GM21515 (cell line): ENCODE data around the gene TENT4A.

Experiments
- ATAC-seq: cut with Tn5 transposase; IDR thresholded peaks from one replicate; pipeline ENCODE4 v1.9.1; 2021; ENCODE audit not compliant: unreplicated experiment

Gene TENT4A

GRCh38 chr5:6717247-6717646 lies 4.0 kb downstream of the TENT4A start:
- ATAC-seq = no peak

DNA sequence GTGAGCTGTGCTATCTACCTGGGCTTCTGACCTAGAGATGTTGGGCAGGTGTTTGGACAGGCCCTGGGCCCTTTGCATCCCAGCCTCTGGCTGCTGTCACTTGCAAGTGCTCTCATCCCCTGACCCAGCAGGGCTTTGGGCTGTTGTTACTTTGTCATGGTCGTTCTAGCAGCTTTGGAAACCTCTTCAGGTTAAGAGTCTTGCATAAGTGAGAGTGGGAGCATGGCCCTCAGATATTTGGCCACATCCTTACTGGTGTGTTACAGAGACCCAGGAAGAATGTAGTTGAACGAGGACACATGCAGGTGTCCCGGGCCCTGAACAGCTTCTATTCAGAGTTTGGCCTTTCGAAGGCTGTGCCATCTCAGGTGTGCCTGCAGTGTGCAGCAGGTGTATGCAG lies 4.5 kb downstream of the TENT4A start:
- no peak for ATAC-seq

DNA sequence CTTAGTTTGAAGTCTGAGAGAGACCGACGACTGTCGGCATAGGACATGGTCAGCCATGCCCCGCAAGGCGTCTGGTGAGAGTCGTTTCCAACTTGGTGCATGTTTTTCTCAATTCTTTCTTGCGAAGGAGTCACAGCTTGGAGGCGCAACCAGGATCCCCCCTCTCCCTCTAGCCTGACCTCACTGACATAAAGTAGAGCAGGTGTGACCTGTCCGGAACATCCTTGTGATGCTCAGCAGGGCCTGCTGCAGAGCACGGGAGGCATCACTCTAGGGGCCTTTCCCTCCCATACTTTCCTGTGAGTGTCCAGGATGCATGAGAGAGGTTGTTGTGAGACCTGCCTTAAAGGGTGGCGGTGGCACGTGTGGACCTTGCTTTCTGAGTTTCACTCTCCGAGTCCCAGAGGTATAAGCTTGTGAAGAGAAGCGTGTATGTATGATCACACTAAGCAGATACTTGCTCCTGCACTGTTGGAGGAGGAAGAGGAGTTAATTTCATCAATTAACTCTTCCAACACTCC lies 5.0 kb downstream of the TENT4A start:
- ATAC-seq = no peak

- no peak for ATAC-seq
Observed at GRCh38 chr5:6718718-6719117, 5.5 kb downstream of the TENT4A start.

- ATAC-seq = no peak
Observed at GRCh38 chr5:6719417-6719816, 6.2 kb downstream of the TENT4A start.

- ATAC-seq = no peak
Observed at GRCh38 chr5:6719896-6720560, 6.8 kb downstream of the TENT4A start.

- ATAC-seq = no peak
Observed at GRCh38 chr5:6720561-6720921, 7.3 kb downstream of the TENT4A start.

- ATAC-seq = no peak
Observed at GRCh38 chr5:6721442-6721841, 8.2 kb downstream of the TENT4A start.

DNA sequence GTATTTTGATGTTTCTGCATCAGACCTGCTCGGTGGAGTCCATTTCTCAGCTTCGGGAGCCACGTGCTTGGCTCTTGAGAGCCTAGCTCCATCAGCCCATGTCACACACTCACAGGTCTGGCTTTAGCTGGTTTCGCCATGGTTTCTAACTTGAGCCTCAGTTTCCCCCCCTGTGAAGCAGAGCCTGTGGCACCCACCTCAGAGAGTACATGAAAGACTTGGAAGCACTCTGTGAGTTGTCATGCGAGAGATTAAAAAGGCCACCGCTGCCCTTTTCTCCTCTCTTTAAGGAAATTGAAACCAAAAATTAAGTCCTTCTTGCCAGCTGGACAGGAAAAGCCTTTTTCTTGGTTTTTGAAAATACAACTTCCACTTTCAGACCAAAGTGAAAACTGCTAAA lies 8.8 kb downstream of the TENT4A start:
- ATAC-seq = no peak

DNA sequence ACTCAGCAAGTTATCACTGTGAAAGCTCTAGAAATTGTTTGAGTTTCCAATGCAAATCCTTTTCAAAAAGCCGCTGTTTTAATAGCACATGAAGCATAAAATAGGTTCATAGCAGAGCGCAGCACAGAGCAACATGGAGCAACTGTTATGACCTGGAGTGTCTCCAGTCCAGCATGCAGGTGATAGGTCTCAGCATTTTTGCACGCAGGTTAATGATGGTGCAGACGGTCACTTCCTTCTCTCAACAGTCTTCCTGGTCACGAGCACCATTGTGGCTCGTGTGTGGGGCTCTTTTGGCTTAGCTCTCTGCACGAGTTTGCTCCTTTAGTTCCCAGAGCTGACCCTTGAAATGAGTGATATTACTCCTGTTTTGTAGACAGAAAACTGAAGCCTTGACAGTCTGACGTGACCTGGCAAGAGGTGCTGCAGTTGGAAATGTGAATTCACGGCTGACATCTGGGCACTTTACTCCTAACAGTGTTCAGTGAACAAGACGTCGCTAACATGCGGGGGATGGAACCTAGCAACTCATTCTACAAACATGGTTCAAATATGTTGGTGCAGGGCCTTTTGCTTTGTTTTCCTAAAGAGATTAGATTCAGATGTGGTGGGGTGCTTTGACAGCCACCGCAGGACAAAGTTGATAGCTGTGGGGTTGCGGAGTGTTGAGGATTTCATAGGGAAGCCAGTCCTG lies 10.0 kb downstream of the TENT4A start:
- ATAC-seq = no peak

- no peak for ATAC-seq
Observed at GRCh38 chr5:6723816-6724300, 10.6 kb downstream of the TENT4A start.

GRCh38 chr5:6724321-6724929 lies 11.2 kb downstream of the TENT4A start:
- ATAC-seq = no peak

DNA sequence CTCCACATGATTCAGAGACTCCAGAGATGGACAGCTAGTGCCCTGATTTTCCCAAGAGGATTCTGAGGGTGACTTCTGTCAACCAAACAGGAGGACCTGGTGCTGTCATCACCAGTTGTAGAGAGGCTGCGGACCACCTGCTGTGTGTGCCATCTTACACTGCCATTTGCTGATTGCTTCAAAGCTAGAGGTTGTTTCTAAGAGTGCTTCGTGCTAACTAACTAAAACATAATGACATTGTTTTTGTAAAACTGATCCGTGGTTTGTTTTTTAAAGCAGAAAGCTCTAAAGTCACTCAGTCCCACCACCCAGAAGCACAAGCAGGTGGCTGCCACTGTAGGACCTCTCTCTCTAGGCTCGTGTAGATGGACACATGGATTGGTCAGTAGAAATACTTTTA lies 12.2 kb downstream of the TENT4A start:
- ATAC-seq = no peak

GRCh38 chr5:6726006-6726405 lies 12.8 kb downstream of the TENT4A start:
- no peak for ATAC-seq

GRCh38 chr5:6727231-6727630 lies 14.0 kb downstream of the TENT4A start:
- ATAC-seq = no peak

DNA sequence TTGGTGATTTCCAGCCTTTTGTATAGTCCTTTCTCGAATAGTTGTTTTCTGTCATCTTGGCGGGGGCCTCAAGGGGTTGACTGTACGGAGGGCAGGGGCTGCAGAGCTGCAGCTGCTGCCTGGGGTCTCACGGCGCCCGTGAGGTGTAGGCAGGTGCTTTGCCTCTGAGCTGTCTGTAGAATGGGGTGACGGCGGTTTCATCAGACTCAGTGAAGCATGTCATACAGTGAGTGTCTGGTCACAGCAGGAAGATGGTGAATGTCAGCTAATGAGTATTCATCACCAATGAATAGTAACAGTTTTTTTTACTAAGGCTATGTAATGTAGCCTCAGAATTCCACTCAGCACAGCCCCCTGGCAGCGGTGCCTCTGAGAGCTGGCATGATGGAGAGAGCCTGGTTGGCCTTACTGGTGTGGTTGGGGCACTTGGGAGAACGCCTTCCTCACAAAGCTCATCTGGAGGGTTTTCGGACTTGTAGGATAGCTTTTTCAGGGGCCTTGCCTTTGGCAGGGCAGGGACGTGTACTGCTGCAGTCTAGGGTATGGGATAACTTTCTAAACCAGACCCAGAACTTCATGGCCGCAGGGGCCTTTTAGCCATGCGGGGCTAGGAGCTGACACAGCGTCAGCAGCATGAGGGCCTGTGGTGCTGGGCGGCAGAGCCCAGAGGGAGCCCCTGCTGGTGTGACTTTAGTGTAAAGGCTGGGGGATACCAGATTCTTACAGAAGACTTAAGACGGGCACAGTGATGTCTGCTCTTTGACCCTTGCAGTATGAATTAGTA lies 15.0 kb downstream of the TENT4A start:
- peak; percentile 86 for ATAC-seq

- ATAC-seq = no peak
Observed at GRCh38 chr5:6728795-6729183, 15.6 kb downstream of the TENT4A start.

DNA sequence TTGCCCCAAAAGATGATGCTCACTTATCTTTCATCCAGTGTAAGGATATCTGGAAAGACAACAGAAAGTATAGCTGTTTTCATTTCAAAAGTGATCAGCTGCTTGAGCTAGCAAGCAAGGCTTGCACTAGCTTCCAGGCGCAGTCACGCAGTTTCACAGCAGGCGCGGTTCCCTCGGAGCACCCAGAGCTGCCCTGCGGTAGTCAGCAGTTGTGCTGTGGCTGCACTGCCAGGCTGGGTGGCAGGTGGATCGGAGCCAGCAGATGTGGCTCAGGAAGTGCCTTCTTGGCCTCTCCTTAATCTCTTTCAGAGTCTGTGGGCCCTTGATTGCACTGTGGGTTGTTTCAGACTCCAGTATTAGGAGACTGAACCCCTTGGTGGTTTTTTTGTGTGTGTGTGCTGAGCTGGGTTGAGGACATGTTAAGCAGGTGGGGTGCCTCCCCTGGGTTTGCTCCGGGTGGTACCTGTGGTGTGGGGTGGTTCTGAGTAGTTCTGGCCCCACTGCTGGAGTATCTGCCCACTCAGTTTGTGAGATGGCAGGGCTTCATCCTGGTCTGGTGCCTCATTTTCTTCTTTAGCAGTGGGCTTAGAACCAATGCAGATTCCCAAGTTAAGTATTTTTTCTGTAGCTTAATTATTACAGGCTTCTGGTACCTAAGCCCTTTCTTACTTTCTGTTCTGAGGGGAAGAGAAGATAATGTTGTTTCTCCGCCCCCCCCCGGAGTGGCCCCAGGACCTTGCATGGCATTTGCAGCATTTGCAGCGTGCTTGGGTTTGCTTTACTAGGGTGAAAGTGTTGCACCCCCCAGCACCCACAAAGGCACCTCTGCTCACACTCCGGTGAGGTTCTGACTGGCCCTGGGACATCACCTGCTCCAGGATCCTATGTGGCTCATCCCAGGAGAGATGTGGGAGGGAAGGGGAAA lies 16.4 kb downstream of the TENT4A start:
- no peak for ATAC-seq

DNA sequence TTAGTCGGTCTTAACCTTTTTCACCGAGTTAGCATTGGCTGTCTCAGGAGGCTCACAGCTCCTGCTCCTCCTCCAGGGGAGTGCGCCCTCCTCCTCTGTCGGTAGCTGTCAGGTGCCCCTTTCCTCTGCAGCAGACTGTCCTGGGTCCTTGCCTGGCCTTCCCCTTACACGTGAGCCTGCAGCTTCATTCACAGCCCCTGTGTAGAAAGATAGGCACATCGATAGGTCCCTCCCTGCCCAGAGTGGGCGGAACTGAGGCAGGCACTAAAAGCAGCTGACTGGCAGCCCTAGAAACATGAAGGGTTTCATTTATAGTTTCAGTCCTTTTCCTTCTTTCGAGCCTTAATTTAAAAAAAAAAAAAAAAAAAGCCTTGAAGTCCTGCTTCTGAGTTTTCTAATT lies 17.2 kb downstream of the TENT4A start:
- ATAC-seq = peak; percentile 33

GRCh38 chr5:6730807-6731206 lies 17.6 kb downstream of the TENT4A start:
- no peak for ATAC-seq
